22Rv1 (cell line): ENCODE measurements around the gene CECR2.
"Not testable (repeated sequence)": the region's sequence is repeated elsewhere in the genome, so short reads cannot be mapped to it uniquely, and the experiment has no call there.

Experiments used
- H3K27ac ChIP-seq: fragments of 450-650 bp; 2 replicates; pipeline ENCODE4 v1.5.1; 2017
- CTCF ChIP-seq: fragments of 450-650 bp; IDR thresholded peaks from 2 replicates; pipeline ENCODE4 v1.5.1; 2017; ENCODE audit warnings: mild to moderate bottlenecking
- ZFX ChIP-seq: fragments of 450-650 bp; IDR thresholded peaks from 2 replicates; pipeline ENCODE4 v1.6.1; 2017; ENCODE audit warnings: antibody characterized with exemption, borderline replicate concordance

The CECR2 gene

GRCh38 chr22:17501679-17502285 is 132.5 kb downstream of the CECR2 start:
- no peak overlapping the region for H3K27ac ChIP-seq
- TF ChIP-seq CTCF (peak; percentile 77), ZFX (no peak)

- no peak overlapping the region for H3K27ac ChIP-seq
Observed at GRCh38 chr22:17508110-17508509, 138.8 kb downstream of the CECR2 start.

GRCh38 chr22:17512960-17513359 is 143.7 kb downstream of the CECR2 start:
- TF ChIP-seq ZFX (no peak), CTCF (no peak)
- no peak overlapping the region for H3K27ac ChIP-seq

More at GRCh38 chr22:17508110-17508509, 138.8 kb downstream of the CECR2 start:
- TF ChIP-seq ZFX (no peak), CTCF (no peak)

- TF ChIP-seq ZFX, result no peak
- TF ChIP-seq CTCF, result no peak
- no peak overlapping the region for H3K27ac ChIP-seq
Observed at GRCh38 chr22:17513612-17514011, 144.4 kb downstream of the CECR2 start.

- TF ChIP-seq ZFX, result no peak
- no peak overlapping the region for H3K27ac ChIP-seq
Observed at GRCh38 chr22:17514084-17514483, 144.8 kb downstream of the CECR2 start.

GRCh38 chr22:17518406-17518805 is 149.1 kb downstream of the CECR2 start:
- H3K27ac ChIP-seq, result no peak overlapping the region
- no peak for TF ChIP-seq ZFX
- no peak for TF ChIP-seq CTCF

- not testable (repeated sequence) for H3K27ac ChIP-seq
Observed at GRCh38 chr22:17521971-17522370, 152.7 kb downstream of the CECR2 start.

- TF ChIP-seq CTCF (no peak), ZFX (no peak)
- H3K27ac ChIP-seq, result no peak overlapping the region
Observed at GRCh38 chr22:17523925-17524324, 154.7 kb downstream of the CECR2 start.
